AG09309 (cell line): ENCODE data around the gene PPP1CB.
A peak's percentile ranks its signal among the peaks of the same experiment; 100 is the strongest.

ENCODE experiments used
- DNase-seq: peaks from one replicate; pipeline ENCODE4 v3.0.0-alpha.2; 2010; ENCODE audit warnings: low read depth
- H3K4me3 ChIP-seq: 2 replicates; pipeline ENCODE4 v1.5.1; 2011; ENCODE audit warnings: mild to moderate bottlenecking, low read depth, low read length, moderate library complexity; ENCODE audit not compliant: control insufficient read depth
- TF ChIP-seq, protein P1 (sequence below): IDR thresholded peaks from 2 replicates; pipeline ENCODE4 v1.5.1; 2011; ENCODE audit warnings: mild to moderate bottlenecking, low read depth, low read length, inconsistent platforms; ENCODE audit not compliant: insufficient read depth, control insufficient read depth; ENCODE audit errors: missing control alignments

PPP1CB gene

DNA sequence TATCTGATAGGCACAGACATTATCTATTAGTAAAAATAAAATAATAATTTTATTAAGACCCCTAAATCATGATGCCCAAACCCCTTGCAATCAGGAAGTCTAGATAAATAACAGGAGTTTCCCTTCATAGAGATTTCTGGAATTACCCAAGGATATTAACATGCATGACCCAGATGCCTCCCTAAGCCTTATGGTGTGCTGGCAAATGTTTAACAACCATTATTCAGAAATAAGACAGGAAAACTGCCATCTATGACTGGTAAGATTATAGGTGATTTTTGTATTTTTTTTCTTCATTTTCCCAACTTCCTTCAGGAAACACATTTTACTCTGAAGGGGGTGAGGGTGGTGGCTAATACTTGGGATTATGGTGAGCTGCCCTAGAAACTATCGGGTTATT, 2.7 kb upstream of the PPP1CB start:
- DNase-seq = no peak
- no peak overlapping the region for H3K4me3 ChIP-seq
- TF ChIP-seq, protein P1, sequence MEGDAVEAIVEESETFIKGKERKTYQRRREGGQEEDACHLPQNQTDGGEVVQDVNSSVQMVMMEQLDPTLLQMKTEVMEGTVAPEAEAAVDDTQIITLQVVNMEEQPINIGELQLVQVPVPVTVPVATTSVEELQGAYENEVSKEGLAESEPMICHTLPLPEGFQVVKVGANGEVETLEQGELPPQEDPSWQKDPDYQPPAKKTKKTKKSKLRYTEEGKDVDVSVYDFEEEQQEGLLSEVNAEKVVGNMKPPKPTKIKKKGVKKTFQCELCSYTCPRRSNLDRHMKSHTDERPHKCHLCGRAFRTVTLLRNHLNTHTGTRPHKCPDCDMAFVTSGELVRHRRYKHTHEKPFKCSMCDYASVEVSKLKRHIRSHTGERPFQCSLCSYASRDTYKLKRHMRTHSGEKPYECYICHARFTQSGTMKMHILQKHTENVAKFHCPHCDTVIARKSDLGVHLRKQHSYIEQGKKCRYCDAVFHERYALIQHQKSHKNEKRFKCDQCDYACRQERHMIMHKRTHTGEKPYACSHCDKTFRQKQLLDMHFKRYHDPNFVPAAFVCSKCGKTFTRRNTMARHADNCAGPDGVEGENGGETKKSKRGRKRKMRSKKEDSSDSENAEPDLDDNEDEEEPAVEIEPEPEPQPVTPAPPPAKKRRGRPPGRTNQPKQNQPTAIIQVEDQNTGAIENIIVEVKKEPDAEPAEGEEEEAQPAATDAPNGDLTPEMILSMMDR = no peak

DNA sequence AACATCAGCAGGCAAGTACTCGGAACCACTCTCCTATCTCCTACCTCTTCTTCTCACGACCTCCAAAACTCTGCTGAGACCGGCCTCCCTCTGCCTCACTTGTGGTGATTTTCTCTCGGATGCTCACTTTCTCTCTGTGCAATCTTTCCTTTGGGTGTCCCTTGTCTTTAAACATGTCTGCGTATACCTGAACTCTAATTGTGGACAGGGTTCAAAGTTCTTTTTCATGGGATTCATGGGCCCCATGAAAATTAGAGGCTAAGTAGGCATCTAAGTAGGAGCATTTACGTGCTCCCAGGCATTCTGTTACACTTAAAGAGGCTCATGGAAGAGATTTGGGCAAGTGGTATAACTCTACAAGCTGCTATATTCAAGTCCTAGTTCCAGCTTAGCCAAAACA, 2.1 kb upstream of the PPP1CB start:
- TF ChIP-seq, protein P1 = no peak
- no peak for DNase-seq
- H3K4me3 ChIP-seq = no peak overlapping the region

DNA sequence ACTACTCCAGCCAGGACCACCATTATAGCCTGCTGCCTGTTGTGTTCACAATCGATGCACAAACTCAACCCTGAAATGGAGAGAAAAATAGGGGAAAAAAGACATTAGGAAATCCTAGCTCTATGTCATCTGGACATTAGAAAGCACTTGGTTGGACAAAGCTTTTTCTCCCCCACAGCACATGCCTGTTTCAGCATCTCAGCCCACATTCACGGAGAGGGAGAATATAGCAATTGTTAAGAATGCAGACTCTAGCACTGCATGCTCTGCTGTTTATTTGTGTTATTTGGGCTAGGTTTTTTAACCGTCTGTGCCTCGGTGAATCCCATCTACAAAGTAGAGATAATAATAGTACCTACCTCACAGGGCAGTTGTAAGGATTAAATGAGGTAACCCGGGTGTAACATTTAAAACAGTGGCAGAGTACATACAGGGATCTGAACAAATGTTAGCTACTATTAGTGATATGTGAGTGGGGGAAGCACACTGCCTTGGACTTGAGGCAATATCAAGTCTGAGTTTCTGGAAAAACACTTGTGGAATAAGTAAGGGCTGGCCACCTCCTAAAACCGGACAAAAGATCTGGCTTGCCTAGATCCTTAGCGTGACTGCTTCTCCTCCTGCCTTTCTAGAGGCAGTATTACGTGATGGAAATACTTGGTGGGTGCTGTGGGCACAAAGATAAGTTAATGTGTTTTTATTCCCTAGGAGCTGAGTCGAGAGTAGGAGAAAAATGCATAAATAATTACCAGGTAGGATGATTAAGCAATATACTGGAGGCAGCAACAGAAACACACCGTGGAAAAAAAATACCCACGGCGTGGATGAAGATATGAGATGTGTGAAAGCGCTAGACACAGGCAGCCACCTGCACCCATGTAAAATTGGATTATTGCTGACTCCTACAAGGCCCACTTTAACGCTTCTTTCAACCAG, 1.0 kb upstream of the PPP1CB start:
- H3K4me3 ChIP-seq = peak overlapping the region; percentile 55
- TF ChIP-seq, protein P1 = no peak
- no peak for DNase-seq

DNA sequence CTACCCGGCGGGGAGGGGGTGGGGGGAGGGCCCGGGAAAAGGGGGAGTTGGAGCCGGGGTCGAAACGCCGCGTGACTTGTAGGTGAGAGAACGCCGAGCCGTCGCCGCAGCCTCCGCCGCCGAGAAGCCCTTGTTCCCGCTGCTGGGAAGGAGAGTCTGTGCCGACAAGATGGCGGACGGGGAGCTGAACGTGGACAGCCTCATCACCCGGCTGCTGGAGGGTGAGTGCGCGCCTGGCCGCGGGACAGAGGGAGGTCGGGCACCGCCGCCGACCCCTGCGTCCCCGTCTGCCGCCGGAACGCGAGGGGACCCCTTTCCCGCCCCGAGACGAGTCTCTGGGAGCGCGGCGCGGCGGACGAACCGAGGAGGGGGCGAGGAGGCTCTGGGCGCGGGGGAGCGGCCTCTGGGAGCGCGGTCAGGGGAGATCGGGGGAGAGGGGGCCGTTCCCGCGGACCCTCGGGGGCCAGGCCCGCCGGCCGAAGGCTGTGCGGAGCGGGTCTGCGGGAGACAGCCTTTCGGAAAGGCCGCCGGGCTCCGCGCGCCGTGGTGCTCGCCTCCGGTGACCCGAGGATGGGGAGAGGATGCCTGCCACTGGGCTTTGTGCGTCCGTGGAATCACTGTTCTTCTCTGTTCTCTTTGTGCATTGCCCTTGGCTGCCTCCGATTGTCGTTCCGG, 463 bp downstream of the PPP1CB start:
- DNase-seq = no peak
- peak overlapping the region; percentile 58 for H3K4me3 ChIP-seq
- TF ChIP-seq, protein P1 = no peak

DNA sequence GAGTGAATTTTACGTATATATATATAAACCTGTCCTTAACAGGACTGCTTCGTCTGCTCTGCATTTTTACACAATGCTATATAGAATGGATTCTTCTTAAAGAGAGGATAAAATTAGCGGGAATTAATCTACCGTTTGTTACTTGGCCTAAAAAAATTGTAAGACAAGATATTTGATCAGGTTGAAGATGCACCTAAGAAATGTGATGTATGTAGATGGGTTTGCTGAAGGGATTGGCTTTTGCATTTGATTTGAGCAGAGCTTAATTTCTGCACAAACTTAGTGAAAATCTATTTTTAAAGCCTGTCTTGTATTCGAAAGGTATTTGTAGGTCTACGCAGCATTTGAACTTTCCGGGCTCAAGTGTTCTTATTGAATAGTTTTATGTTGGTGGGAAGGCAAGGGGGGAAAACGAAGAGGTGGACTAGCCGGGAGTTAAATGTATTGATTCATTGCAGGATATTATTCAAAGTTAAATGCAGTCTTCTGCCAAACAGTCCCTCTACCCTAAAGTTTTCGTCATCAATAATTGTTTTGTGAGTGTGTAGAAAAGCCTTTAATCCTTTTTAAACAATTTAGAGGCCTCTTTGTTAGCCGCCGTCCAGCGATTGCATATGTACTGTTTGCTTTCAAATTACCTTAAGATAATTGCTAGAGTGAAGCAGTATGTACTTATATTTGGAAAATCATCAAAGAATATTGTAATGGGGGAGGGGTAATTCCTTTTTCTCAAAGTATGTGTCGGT, 1.2 kb downstream of the PPP1CB start:
- TF ChIP-seq, protein P1 = no peak
- peak overlapping the region; percentile 58 for H3K4me3 ChIP-seq
- no peak for DNase-seq

DNA sequence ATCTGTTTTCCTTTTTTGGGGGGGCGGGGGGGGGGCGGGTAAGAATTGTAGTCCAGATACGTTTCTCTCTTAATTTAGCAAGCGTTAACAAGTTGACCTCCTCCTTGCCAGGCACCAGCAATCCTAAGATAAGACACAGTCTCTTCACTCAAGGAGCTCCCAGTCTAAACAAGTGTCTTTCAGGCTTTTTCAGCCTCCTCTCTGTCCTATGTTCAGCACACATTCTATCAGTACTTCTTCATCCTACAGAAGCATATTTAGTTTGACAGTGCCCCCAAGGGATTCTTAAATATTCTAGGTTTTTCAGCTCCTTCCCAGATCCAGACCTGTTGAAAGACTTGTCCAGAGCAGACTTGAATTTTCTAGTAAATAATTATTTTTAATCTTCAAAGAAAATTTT, 2.7 kb downstream of the PPP1CB start:
- TF ChIP-seq, protein P1 = no peak
- no peak overlapping the region for H3K4me3 ChIP-seq
- no peak for DNase-seq
